Activated T-helper 1 cell treated with Interleukin-2 at 50 U/mL for 16 hours (primary cell): ENCODE measurements around the gene OSGIN1.

Source experiments
- DNase-seq: peaks from one replicate; pipeline ENCODE4 v3.0.0-alpha.2; 2020; ENCODE audit warnings: low read depth

The OSGIN1 gene

DNA sequence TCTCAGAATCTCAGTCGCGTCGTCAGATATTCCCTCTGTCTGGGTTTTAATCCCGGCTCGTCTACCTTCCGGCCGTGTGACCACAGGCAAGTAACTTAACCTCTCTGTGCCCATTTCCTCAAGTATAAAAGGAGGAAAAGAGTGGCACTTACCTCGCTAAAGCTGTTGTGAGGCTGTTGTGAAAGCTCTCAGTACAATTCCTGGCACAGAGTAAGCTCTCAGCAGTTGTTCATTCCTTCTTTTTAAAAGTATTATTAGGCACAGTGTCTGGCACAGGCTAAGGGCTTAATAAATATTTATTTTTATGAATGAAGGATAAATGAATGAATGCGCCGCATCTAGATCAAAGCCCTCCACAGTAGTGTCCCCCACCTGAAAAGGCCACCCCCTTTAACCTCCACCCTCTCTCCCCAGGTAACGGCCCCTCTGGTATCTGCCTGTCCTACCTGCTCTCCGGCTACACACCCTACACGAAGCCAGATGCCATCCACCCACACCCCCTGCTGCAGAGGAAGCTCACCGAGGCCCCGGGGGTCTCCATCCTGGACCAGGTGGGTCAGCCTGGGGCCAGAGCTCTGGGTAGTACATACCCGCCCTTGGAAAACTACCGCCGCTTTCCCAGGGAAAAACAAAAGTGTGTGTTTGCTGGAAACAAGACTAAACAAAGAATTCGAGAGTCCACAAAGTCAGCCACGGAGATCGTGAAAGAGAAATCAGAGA is 6.0 kb downstream of the OSGIN1 start:
- no peak for DNase-seq

DNA sequence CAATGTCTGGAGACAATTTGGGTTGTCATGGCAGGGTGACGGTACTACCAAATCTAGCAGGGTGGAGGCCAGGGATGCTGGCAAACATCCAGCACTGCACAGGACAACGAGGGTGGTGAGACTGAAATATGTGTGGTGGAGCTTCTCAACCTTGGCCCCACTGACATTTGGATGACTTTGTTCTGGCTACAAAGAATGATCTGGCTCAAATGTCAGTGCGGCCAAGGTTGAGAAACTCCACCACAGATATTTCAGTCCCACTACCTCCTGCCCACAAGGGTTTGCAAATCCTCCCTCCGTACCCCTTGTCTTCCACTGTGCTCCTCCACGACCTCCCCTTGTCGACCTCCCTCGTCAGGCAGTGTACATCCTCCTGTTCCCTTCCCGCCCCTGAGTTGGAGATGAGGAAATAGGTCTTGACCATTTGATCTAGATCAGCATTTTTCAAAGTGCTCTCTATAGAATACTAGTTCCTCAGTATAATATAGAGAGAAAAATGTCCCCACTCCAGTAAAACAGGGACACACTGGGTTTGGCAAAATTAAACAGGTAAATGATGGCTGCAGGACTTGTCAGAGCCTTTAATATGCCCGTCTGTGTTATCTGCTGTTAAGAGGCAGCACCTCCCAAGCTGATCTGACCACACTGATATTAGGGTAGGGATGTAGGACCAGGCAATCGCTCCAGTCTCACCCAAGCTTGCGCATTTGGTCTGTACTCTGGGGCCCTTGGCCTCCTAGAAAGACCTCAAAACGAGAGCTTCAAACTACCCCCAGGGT is 6.8 kb downstream of the OSGIN1 start:
- no peak for DNase-seq

DNA sequence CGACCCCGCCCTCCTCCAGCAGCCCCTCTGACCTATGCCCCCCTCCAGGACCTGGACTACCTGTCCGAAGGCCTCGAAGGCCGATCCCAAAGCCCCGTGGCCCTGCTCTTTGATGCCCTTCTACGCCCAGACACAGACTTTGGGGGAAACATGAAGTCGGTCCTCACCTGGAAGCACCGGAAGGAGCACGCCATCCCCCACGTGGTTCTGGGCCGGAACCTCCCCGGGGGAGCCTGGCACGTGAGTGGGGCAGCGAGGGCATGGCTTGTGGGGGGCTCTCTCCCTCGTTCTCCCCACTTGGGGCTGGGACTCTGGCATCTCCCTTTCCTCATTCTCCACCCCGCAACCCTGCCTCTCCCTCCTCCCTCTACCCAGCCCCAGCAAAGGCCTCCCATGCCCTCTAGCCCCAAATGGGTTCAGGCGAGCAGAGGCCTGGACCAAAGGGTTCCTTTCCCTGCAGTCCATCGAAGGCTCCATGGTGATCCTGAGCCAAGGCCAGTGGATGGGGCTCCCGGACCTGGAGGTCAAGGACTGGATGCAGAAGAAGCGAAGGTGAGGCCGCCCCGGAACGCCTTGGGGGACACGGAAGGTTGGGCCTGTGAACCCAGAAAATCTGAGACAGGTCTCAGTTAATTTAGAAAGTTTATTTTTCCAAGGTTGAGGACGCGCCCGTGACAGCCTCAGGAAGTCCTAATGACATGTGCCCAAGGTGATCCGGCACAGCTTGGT is 7.6 kb downstream of the OSGIN1 start:
- no peak for DNase-seq

DNA sequence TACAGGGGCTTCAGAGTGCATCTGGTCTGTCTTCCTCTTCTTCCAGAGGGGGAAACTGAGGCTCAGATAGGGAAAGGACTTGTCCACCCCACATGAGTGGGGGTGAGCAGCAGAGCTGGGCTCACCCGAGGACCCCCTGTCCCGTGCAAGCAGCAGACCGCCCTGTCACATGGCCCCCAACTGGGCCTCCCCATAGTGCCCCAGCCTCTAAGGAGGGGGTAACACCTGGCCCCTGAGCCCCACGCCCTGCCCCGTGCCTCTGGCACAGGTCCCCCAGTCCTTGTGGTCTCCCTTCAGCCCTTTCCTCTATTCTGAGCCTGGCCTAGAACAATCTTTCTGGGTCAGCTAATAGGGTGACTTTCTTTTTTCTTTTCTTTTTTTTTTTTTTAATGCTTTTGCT is 8.6 kb downstream of the OSGIN1 start:
- no peak for DNase-seq

DNA sequence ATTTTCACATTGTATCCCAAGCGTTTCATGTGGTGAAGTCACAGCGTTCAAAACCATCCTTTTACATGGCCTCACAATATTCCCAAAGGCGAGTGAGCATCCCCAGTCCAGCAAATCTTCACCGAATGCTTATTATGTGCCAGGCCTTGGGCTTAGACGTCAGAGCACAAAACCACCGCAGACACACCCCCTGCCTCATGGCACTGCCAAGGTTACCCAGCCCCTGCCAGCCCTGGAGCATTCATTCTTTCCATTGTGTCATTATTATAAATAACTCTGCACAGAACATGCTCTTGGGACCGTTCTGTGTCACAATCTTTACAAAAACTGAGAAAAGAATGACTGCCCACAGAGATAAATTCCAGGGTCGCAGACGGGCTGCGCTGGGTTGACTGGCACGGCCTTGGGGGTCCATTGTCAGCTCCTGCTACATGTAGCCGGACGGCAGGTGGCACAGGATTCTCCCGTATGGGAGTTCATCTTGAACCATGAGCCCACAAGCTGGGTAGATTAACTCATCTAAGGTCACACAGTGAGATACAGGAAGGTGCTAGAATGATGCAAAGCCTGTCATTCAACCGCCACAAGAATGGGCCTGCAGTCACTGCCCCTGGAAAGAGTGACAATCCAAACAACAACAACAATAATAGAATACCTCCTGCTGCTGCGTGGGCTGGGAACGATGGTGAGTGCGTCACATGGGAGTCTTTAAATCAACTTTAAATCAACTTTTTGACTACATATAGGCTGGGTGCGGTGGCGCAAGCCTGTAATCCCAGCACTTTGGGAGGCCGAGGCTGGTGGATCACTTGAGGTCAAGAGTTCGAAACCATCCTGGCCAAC is 10.5 kb downstream of the OSGIN1 start:
- no peak for DNase-seq

DNA sequence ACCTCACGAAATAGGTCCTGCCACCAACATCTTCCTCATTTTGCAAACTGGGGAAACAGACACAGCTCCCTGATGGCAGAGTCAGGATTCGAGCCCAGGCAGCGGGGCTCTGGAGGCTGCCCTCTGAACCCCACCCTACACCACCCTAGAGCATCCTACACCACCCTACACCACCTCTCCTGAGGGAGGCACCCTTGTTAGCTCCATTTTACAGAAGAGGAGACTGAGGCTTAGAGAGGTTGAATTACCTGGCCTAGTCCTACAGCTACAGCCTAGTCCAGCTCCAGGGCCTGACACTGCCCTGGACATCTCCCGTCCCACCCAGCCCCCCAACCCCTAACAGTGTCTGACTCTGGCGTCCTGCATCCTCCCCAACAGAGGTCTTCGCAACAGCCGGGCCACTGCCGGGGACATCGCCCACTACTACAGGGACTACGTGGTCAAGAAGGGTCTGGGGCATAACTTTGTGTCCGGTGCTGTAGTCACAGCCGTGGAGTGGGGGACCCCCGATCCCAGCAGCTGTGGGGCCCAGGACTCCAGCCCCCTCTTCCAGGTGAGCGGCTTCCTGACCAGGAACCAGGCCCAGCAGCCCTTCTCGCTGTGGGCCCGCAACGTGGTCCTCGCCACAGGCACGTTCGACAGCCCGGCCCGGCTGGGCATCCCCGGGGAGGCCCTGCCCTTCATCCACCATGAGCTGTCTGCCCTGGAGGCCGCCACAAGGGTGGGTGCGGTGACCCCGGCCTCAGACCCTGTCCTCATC is 11.8 kb downstream of the OSGIN1 start:
- DNase-seq, result no peak

DNA sequence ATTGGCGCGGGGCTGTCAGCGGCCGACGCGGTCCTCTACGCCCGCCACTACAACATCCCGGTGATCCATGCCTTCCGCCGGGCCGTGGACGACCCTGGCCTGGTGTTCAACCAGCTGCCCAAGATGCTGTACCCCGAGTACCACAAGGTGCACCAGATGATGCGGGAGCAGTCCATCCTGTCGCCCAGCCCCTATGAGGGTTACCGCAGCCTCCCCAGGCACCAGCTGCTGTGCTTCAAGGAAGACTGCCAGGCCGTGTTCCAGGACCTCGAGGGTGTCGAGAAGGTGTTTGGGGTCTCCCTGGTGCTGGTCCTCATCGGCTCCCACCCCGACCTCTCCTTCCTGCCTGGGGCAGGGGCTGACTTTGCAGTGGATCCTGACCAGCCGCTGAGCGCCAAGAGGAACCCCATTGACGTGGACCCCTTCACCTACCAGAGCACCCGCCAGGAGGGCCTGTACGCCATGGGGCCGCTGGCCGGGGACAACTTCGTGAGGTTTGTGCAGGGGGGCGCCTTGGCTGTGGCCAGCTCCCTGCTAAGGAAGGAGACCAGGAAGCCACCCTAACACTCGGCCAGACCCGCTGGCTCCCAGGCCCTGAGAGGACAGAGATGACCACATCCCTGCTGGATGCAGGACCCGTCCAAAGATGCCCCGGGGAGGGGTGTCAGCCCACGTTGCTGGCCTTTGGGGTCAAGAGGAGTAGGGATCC is 12.6 kb downstream of the OSGIN1 start:
- no peak for DNase-seq

DNA sequence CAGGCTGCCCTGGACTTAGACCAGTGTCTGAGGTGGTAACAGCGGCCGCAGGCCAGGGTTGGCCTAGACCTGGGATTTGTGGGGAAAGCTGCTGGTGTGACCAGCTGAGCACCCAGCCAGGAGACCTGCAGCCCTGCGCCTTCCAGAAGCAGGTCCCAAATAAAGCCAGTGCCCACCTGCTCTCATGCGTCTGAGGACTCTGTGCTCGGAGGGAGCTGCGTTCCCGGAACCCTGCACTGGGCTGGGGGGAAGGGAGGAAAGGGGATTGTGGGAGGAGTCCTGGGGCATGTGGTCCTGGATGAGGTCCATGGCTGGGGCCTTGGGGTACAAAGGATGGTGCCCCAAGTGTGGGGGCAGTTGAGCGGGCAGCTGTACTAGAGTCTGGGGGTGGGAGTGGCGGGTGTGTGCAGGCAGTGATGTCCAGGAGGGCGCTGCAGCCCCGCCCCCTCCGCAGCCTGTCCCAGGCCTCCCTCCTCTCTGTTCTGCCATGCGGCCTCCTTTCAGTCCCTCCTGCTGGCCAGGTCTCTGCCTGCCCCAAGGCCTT is 13.2 kb downstream of the OSGIN1 start:
- DNase-seq, result no peak

DNA sequence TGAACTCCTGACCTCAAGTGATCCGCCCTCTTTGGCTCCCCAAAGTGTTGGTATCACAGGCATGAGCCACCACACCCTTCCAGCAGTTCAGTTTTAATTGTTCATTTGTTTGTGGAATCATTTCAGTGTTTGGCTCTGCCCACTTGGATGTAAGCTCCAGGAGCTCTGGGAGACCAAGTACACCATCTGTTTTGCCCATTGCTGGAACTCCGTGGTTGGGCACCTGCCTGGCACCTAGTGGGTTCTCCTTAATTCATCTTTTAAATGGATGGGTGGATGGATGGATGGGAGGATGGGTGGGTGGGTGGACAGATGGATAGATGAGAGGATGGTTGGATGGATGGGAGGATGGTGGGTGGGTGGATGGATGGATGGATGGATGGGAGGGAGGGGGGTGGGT is 14.1 kb downstream of the OSGIN1 start:
- no peak for DNase-seq

DNA sequence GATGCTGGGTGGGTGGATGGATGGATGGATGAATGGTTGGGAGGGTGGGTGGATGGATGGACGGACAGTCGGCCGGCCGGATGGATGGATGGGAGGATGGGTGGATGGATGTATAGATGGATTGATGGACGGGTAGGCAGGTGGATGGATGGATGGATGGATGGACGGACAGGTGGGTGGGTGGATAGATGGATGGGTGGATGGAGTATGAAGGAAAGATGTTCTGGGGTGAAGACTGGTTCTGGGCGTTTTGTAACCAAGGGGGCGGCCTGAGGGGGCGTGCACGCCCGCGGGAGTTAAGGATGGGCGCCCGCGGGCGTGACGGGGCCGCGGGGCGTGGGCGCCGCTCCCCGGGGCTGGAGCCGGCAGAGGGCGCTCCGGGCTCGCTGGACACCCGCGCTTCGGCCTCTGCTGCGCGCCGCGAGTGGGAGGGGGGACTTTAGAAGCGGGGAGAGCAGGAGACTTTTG is 14.8 kb downstream of the OSGIN1 start, which contains the start of gene NECAB2:
Gene NECAB2, plus strand, starts transcription at position 407 of the 468 bp plus-strand sequence. CDS start 405 bp downstream, outside the sequence.
- DNase-seq, result no peak

DNA sequence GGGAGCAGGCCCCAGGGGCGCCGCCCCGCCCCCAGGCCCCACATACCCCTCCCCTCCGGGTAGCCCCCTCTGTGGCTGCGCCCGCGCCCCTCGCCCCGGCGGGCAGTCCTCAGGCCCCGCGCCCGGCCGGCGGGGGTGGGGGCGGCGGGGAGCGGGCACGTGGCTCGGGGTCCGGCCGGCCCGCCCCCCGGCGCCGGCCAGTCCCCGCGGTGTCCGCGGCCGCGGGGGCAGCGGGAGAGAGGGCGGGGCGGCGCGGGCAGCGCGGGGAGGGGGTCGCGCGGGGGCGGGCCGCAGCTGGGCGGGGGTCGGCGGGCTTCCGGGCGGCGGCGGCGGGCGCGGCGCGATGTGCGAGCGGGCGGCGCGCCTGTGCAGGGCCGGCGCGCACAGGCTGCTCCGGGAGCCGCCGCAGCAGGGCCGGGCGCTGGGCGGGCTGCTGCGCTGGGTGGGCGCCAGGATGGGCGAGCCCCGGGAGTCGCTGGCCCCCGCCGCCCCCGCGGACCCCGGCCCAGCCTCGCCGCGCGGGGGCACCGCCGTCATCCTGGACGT is 15.3 kb downstream of the OSGIN1 start:
- DNase-seq, result no peak

DNA sequence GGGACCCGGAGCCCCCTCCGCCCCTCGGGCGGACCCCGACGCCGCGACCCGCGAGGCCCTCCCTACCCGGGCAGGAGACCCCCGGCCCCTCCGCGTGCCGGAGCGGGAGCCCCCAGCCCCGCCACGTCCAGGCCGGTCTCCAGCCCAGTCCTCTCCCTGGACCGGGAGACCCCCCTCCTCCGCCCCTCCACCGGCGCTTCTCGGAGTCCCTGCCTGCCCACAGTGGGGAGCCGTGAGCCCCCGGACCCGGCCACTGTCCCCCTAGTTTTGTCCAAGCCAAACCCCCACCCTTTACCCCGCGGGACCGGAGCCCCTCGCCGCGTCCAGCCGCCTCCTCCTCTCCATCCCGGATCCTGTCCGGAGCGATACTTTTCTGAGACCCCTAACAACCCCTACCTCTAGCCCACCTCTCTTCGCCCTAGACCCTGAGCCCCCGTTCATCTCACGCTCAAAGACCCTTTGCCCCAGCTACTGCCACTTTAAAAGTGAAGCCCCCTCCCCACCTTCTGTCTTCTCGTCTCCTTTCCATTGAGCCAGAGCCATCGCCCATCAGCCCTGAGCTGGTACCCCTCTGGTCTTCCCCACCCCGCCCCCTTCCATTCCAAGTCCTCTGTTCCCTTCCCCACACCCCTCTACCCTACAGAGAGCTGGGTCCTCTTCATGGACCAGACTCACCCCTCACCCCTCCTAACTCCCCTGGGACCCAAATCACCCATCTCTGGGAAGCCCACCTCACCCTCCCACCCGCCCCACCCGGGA is 16.0 kb downstream of the OSGIN1 start:
- DNase-seq, result no peak

DNA sequence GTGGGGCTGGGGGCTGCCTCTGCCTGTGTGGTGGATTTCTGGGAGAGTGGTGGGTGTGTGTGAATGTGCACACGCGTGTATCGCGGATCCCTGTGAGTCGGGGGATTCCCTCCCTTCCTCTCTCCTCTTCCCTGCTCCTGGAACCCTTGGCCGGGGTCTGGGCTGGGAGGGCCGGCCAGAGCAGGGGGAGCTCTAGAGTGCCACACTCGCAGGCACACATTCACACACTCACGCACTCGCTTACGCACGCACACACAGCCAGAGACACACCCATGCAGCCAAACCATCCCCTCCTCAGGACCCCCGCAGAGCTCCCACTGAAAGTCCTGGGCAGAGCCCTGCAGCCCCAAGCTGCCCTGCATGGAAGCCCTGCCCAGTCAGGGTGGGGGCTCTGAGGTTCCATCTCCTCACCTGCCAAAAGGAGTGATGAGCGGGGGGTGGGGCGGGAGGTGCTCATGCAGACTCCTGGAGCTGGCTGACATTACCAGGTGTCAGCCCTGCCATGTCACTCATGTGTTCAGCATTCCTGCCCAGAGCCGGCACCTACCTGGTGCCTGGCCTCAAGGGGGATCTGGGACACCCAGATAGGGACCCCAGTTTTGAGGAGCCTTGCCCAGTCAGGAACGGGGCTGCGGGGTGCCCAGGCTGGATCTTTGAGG is 16.9 kb downstream of the OSGIN1 start:
- no peak for DNase-seq

DNA sequence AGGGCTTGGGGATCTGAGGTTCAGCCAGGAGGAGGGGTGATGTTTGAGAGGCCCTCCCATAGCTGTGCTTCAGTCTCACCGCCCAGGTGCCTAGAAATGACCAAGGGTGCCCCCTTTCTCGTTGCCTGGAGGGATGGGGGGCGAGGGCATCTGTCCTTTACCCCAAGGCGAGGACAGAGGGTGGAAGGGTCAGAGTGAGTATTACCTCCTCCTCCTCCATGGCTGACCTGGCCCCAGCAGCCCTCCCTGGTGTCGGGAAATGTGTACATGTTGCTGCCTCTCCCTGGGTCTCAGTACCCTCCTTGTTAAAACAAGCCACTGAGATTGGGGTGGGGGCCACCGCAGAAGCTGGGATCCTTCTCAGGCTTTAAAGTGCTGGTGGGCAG is 17.4 kb downstream of the OSGIN1 start:
- DNase-seq, result no peak

DNA sequence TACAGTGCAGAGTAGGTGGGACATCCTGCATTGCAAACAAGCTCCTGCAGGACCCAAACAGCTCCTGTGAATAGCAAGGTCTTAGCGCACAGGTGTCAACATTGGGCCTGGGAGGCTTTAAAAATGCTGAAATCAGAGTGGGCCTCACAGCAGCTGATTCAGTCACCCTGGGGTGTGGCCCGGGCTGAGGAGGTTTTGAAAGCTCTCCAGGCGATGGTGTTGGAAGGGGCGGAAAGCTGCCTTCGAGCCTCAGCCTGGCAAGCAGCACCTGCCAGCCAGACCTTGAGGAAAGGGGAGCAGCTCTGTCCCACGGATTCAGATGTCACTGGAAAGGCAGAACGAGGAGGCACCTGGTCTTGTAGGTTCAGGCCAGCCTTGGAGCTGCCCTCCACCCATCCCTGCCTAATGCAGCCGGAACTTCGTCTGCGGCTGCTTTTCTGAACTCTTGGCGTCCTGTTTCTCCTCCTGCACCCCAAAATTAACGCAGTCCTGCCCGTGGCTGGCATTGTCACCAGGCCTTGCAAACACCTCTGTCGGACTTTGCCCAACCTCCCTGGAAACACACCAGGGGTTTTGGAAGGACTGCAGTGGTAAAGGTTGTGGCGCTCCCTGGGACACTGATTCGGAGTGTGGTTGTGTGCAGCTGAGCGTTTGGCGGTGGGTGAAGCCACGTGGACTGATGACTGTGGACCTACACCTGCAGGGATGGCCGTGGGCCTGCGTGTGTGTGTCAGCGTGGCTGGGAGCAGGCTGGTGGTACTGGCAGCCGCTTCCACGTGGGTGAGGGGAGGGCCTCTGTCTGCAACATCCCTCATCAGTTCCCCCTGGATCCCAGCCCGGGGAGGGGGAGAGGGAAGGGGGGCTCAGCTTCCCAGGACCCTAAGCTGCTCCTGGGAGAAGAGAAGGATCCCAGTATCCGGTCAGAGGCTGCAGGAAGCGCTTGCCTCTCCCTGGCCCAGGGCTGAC is 18.4 kb downstream of the OSGIN1 start:
- no peak for DNase-seq

DNA sequence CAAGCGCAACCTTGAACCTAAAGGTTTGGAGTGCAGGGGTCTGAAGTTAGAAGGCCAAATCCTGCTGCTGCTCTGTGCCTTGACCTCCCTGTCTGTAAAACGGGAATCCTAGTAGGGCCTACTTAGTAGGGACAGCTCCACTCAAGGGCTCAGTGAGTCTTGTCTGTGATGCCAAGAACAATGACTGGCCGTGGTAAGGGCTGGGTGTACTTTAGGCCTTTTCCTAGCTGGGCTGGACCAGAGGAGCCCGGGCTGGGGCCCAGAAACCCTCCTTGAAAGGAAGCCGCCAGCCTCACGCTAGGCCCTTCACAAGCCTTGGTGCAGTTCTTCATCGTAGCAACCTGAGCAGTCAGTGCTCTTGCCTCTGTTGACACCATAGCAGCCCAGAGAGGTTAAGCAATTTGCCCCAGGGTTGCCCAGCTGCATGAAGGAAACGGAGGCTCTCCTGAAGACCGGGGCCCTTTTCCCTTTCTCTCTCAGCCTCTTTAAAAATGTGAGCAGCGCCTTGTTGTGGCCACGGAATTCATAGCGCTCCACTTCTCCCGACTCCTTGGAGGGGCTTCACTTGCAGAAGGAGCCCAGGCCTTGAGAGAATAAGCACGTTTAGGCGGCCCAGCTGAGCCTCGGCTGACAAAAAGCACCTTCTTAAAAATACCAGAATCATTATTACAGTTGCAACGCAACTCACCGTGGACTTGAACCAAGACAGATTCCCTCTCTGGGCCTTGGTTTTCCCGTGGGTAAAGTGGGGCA is 19.4 kb downstream of the OSGIN1 start:
- DNase-seq, result no peak

DNA sequence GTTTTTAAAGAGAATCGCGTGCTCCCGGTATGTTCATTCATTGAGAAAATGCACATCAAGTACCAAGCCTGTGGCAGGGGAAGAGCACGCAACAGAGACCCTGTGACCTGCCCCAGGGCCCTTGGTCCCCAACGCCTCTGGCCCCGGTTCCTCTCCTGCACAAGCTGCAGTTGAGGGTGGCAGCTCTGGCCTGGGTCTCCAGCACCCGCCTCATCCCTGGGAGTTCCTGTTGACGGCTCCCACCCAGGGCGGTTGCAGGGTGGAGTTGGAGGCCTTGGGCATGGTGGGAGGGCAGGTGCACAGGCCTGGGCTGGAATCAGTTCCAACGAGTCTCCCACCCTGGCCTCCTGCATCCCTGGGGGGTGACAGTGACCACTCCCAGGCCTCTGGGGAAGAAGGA is 20.0 kb downstream of the OSGIN1 start:
- DNase-seq, result no peak
